ENCODE data around the gene C1QL4.

The C1QL4 gene

DNA sequence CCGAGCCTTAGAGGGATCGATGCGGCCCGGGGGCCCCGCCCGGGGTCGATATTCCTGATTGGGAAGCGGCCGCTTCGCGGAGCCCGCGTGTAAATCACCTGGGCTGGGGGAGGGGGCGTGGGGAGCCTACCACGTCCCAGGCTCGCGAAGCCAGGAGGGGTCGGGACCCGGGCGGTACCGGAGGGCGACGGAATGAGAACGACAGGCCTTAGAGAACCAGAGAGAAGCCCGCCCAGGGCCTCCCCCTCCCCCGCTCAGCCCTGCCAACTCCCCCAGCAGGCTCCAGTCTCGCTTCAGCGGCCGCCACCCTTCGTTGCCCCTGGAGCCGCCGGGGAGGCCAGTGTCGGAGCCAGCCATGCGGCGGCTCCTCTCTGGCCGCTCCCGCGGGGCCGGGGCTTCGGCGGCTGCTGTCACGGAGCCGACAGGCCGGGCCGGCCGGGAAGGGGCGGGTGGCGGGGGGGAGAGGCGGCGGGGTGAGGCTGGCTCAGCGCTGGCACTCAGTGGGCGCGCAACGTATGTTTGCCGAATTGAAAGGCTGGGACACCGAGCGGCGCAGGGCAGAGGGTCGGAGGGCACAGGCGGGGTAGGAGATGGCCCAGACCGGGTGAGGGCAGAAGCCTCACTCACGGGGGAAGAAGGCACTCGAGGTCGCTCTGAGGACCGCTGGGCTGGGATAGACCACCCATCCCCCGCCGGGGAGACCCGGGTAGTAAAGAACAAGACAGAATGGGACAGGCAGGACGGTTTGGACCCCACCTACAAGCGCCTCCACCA lies 8.2 kb upstream of the C1QL4 start:
- TF ChIP-seq EZH2 (IDR thresholded peaks at IDR 0.05; ENCODE audit: borderline replicate concordance, low read depth, low read length, severe bottlenecking), result no peak
- TF ChIP-seq, protein P1, sequence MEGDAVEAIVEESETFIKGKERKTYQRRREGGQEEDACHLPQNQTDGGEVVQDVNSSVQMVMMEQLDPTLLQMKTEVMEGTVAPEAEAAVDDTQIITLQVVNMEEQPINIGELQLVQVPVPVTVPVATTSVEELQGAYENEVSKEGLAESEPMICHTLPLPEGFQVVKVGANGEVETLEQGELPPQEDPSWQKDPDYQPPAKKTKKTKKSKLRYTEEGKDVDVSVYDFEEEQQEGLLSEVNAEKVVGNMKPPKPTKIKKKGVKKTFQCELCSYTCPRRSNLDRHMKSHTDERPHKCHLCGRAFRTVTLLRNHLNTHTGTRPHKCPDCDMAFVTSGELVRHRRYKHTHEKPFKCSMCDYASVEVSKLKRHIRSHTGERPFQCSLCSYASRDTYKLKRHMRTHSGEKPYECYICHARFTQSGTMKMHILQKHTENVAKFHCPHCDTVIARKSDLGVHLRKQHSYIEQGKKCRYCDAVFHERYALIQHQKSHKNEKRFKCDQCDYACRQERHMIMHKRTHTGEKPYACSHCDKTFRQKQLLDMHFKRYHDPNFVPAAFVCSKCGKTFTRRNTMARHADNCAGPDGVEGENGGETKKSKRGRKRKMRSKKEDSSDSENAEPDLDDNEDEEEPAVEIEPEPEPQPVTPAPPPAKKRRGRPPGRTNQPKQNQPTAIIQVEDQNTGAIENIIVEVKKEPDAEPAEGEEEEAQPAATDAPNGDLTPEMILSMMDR (IDR thresholded peaks at IDR 0.05; ENCODE audit: borderline replicate concordance, extremely low read depth, low read length, poor library complexity, severe bottlenecking), result no peak
- H3K4me2 ChIP-seq (ENCODE audit: insufficient read depth, low read length), result no peak overlapping the region
- no peaks in the 10 kb centered on the region for H3K79me2 ChIP-seq (ENCODE audit: insufficient read depth, low read length)
- H4K20me1 ChIP-seq (ENCODE audit: insufficient read depth, low read length), result 0 out of 2 replicates have a peak, but pooled peaks cover 4% of the 10 kb centered on the region
- no peak for ATAC-seq (ENCODE audit: insufficient read depth, low read depth)
- no peak overlapping the region for H3K9ac ChIP-seq (ENCODE audit: low read depth, low read length)
- H3K27me3 ChIP-seq (ENCODE audit: insufficient read depth, low read length, poor library complexity), result no peaks in the 10 kb centered on the region
- no peaks in the 10 kb centered on the region for H3K9me3 ChIP-seq (ENCODE audit: insufficient read depth, low read length, severe bottlenecking)
- H3K36me3 ChIP-seq (ENCODE audit: insufficient read depth, low read length), result no peaks in the 10 kb centered on the region
- H3K4me1 ChIP-seq (ENCODE audit: insufficient read depth, low read length), result peaks cover 10% of the 10 kb centered on the region
- H2AFZ ChIP-seq (ENCODE audit: low read depth, low read length), result no peak overlapping the region
- DNase-seq, result no peak
- H3K4me3 ChIP-seq (ENCODE audit: low read depth in 1 of 2, low read length in 2 of 2), result no peak overlapping the region
- no peak overlapping the region for H3K27ac ChIP-seq (ENCODE audit: low read length)

DNA sequence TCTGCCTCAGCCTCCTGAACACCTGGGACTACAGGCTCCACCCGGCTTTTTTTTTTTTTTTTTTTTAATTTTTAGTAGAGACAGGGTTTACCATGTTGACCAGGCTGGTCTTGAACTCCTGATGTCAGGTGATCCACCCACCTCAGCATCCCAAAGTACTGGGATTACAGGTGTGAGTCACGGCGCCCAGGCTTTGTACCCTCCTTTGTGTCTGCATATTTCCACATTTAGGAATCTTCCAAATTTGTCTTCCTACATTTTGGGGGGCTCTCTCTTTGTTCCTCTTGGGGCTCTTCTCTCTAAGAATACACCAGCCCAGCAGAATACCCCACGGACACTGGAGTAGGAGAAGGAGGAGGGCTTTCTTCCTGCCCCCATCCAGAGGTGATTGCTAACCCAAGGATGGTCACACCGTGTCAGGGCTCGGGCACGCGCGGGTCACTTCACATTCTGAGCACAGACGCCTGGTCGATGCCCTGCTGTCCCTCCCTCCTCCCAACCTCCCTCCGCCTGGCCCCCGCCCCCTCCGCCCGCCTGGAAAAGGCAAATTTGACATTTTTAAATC lies 7.6 kb upstream of the C1QL4 start:
- DNase-seq (no peak), ATAC-seq (ENCODE audit: insufficient read depth, low read depth) (no peak)
- H3K4me1 ChIP-seq (ENCODE audit: insufficient read depth, low read length), result peaks cover 10% of the 10 kb centered on the region
- no peaks in the 10 kb centered on the region for H3K9me3 ChIP-seq (ENCODE audit: insufficient read depth, low read length, severe bottlenecking)
- H4K20me1 ChIP-seq (ENCODE audit: insufficient read depth, low read length), result 0 out of 2 replicates have a peak, but pooled peaks cover 4% of the 10 kb centered on the region
- H3K27me3 ChIP-seq (ENCODE audit: insufficient read depth, low read length, poor library complexity), result no peaks in the 10 kb centered on the region
- no peaks in the 10 kb centered on the region for H3K36me3 ChIP-seq (ENCODE audit: insufficient read depth, low read length)
- no peak overlapping the region for H3K4me2 ChIP-seq (ENCODE audit: insufficient read depth, low read length)
- H3K27ac ChIP-seq (ENCODE audit: low read length), result no peak overlapping the region
- H3K79me2 ChIP-seq (ENCODE audit: insufficient read depth, low read length), result no peaks in the 10 kb centered on the region
- TF ChIP-seq EZH2 (IDR thresholded peaks at IDR 0.05; ENCODE audit: borderline replicate concordance, low read depth, low read length, severe bottlenecking), result no peak
- TF ChIP-seq, protein P1 (IDR thresholded peaks at IDR 0.05; ENCODE audit: borderline replicate concordance, extremely low read depth, low read length, poor library complexity, severe bottlenecking), result no peak
- H3K9ac ChIP-seq (ENCODE audit: low read depth, low read length), result no peak overlapping the region
- no peak overlapping the region for H3K4me3 ChIP-seq (ENCODE audit: low read depth in 1 of 2, low read length in 2 of 2)
- no peak overlapping the region for H2AFZ ChIP-seq (ENCODE audit: low read depth, low read length)

DNA sequence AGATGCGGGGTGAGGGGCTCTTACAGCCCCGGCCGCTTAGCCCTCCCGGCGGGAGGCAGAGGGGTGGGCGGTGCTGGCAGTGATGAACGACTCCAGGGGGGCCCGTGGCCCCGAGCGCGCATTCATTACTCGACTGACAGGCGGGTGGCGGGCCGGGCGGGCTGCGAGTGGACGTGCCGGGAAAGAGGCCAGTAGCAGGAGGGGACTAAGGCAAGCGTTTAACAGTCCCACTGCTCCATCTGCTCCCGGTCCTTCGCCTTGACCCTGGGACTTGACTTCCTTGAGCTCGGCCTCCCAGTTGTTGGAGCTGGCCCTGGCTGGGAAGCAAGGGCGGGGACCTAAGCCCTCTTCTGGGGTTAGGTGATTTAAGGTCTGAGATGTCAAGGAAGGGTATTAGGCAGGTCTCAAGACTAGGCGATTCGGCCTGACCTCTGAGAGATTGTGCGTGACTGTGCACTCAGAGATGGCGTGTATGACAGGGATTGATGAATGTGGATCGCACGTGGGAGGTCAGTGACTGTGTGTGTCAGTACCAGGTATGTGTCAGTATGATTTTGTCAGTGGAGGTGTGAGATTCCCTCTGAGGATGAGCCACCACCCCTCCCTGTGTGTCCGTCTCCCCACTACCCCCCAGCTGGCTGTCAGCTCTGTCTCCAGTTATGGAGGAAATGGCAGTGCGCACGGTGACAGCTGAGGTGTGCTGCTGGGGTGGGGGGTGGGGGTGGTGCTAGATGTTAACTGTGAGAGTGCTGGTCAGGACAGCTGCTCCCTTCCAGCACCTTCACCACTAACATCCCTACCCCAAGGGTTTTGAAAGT lies 6.1 kb upstream of the C1QL4 start:
- ATAC-seq (ENCODE audit: insufficient read depth, low read depth), result no peak
- Histone ChIP-seq H2AFZ (ENCODE audit: low read depth, low read length) (no peak overlapping the region), H3K79me2 (ENCODE audit: insufficient read depth, low read length) (no peaks in the 10 kb centered on the region), H3K9me3 (ENCODE audit: insufficient read depth, low read length, severe bottlenecking) (no peaks in the 10 kb centered on the region), H3K4me3 (ENCODE audit: low read depth in 1 of 2, low read length in 2 of 2) (no peak overlapping the region), H3K36me3 (ENCODE audit: insufficient read depth, low read length) (no peaks in the 10 kb centered on the region), H3K4me2 (ENCODE audit: insufficient read depth, low read length) (no peak overlapping the region), H3K4me1 (ENCODE audit: insufficient read depth, low read length) (peaks cover 10% of the 10 kb centered on the region), H3K27me3 (ENCODE audit: insufficient read depth, low read length, poor library complexity) (no peaks in the 10 kb centered on the region), H4K20me1 (ENCODE audit: insufficient read depth, low read length) (0 out of 2 replicates have a peak, but pooled peaks cover 4% of the 10 kb centered on the region), H3K27ac (ENCODE audit: low read length) (no peak overlapping the region), H3K9ac (ENCODE audit: low read depth, low read length) (no peak overlapping the region)
- no peak for DNase-seq
- no peak for TF ChIP-seq EZH2 (IDR thresholded peaks at IDR 0.05; ENCODE audit: borderline replicate concordance, low read depth, low read length, severe bottlenecking)
- TF ChIP-seq, protein P1 (IDR thresholded peaks at IDR 0.05; ENCODE audit: borderline replicate concordance, extremely low read depth, low read length, poor library complexity, severe bottlenecking), result peak; percentile 2
